Keratinocyte (primary cell): Measurements from ENCODE around the gene RAB3GAP2. TPM values are rescaled to one million over a fixed set of nuclear protein-coding genes. Genes with fewer than 3 reads are reported as not detected.

Source experiments
- DNase-seq: peaks from one replicate; pipeline ENCODE4 v3.0.0-alpha.2; 2011; ENCODE audit warnings: low read depth, missing footprints, low spot score
- FAIRE-seq: peaks from 2 replicates; lab custom pipeline; 2011; peaks lifted over from hg19 to GRCh38; lab: Jason Lieb, UNC
- H2AFZ ChIP-seq: 2 replicates; pipeline ENCODE4 v1.6.0; 2012; ENCODE audit warnings: low read length, control low read depth, inconsistent platforms; ENCODE audit not compliant: control insufficient read depth
- H3K27ac ChIP-seq: 2 replicates; pipeline ENCODE4 v1.5.1; 2011; ENCODE audit warnings: low read length; ENCODE audit not compliant: control insufficient read depth, insufficient read depth
- H3K27me3 ChIP-seq: 3 replicates; pipeline ENCODE4 v1.6.0; 2011; ENCODE audit warnings: low read length; ENCODE audit not compliant: control insufficient read depth, insufficient read depth; ENCODE audit errors: extremely low read depth
- H3K36me3 ChIP-seq, 2 experiments: 2 replicates in 1 of 2; 3 replicates in 1 of 2; pipeline ENCODE4 v1.5.1; 2011; ENCODE audit warnings: low read length in 2 of 2, mild to moderate bottlenecking in 1 of 2; ENCODE audit not compliant: control insufficient read depth in 2 of 2, insufficient read depth in 2 of 2; ENCODE audit errors: extremely low read depth in 1 of 2
- H3K4me1 ChIP-seq: 3 replicates; pipeline ENCODE4 v1.5.1; 2011; ENCODE audit warnings: low read length; ENCODE audit not compliant: control insufficient read depth, insufficient read depth; ENCODE audit errors: extremely low read depth
- H3K4me2 ChIP-seq: 3 replicates; pipeline ENCODE4 v1.6.0; 2011; ENCODE audit warnings: low read depth, low read length; ENCODE audit not compliant: control insufficient read depth, insufficient read depth; ENCODE audit errors: extremely low read depth
- H3K4me3 ChIP-seq, 3 experiments: fragments of 200-600 bp in 1 of 3; sonication (generic) in 1 of 3; 2 replicates in 2 of 3; 3 replicates in 1 of 3; pipeline ENCODE4 v1.5.1; 2011 to 2016; ENCODE audit warnings: low read length in 3 of 3, mild to moderate bottlenecking in 3 of 3, control low read depth in 2 of 3, inconsistent platforms in 1 of 3, low read depth in 1 of 3, mixed read lengths in 1 of 3, mixed run types in 1 of 3, moderate library complexity in 1 of 3; ENCODE audit not compliant: control insufficient read depth in 2 of 3, insufficient read depth in 2 of 3; ENCODE audit errors: extremely low read depth in 1 of 3
- H3K79me2 ChIP-seq: 2 replicates; pipeline ENCODE4 v1.6.0; 2012; ENCODE audit warnings: low read length; ENCODE audit not compliant: control insufficient read depth, insufficient read depth
- H3K9ac ChIP-seq: 3 replicates; pipeline ENCODE4 v1.6.0; 2011; ENCODE audit warnings: low read length; ENCODE audit not compliant: control insufficient read depth, insufficient read depth; ENCODE audit errors: extremely low read depth
- H3K9me1 ChIP-seq: 3 replicates; pipeline ENCODE4 v1.6.0; 2011; ENCODE audit warnings: low read length; ENCODE audit not compliant: control insufficient read depth, insufficient read depth; ENCODE audit errors: extremely low read depth
- H3K9me3 ChIP-seq: 2 replicates; pipeline ENCODE4 v1.5.1; 2012; ENCODE audit warnings: low read depth, low read length; ENCODE audit not compliant: control insufficient read depth
- H4K20me1 ChIP-seq: 3 replicates; pipeline ENCODE4 v1.6.0; 2011; ENCODE audit warnings: low read length; ENCODE audit not compliant: control insufficient read depth, insufficient read depth; ENCODE audit errors: extremely low read depth
- EZH2 ChIP-seq: IDR thresholded peaks from one replicate; pipeline ENCODE4 v1.6.1; 2012; ENCODE audit warnings: inconsistent platforms, mild to moderate bottlenecking, low read length, moderate library complexity
- dilution Hi-C: fragments of 300-500 bp; cut with MboI; formaldehyde crosslinking; loops from one replicate; pipeline ENCODE4 v1.7.0; 2020; ENCODE audit warnings: low sequenced_read_pairs; ENCODE audit not compliant: extremely low pct_ligation_motif_present
- polyA plus RNA-seq, 5 experiments: library from polyadenylated mRNA; depleted of rRNA in 3 of 5; stranded (reverse) in 3 of 5; stranded (forward) in 1 of 5; unstranded in 1 of 5; fragments of >200 nt; gene quantifications; 1 replicate in 1 of 5; 2 replicates in 3 of 5; 3 replicates in 1 of 5; pipeline versions ENCODE4 v1.2.1 to v1.2.3, GENCODE V29; 2011 to 2012; ENCODE audit warnings: missing spikeins in 2 of 5, low read depth in 1 of 5, low replicate concordance in 1 of 5
- small RNA-seq, 3 experiments: library from RNA; depleted of rRNA; stranded (forward); fragments of <200 nt; gene quantifications; one replicate each; pipeline ENCODE3, GENCODE V24; 2012; ENCODE audit warnings: low read depth in 3 of 3, low replicate concordance in 1 of 3; ENCODE audit not compliant: insufficient read length in 3 of 3
- TF ChIP-seq, protein P1 (sequence below), 3 experiments: IDR thresholded peaks in 1 of 3; conservative IDR thresholded peaks in 1 of 3; optimal IDR thresholded peaks in 1 of 3; 2 replicates in 2 of 3; 3 replicates in 1 of 3; pipeline versions ENCODE3 to v1.5.1; 2011; ENCODE audit warnings: low read length in 3 of 3, mild to moderate bottlenecking in 3 of 3, moderate library complexity in 2 of 3, control low read depth in 1 of 3, inconsistent platforms in 1 of 3; ENCODE audit not compliant: insufficient read depth in 2 of 3; ENCODE audit errors: extremely low read depth in 1 of 3

The RAB3GAP2 gene
- polyA plus RNA-seq, 1 donor (not counting 4 experiments of a cell fraction or from before 2014, with no cell fraction given) = 44.4 TPM

DNA sequence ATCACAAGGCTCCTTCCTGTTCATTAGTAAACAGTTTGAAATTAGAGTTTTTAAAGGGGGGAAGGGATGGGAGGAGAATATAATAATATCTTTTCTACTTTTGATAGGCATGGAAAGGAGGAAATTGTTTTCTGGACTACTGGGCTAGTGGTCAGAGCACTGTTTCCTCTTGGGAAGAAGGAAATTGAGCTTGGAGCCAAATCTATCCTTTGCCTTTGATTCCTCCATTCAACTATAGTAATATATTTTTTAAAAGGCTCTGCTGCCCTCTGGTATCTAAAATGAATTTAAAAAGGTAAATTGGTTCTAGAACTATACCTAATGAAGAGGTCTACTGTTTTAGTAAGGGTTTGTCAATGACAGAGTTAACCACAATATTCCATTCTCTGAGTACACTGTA, 172.4 kb downstream of the RAB3GAP2 start:
- DNase-seq (no peak), FAIRE-seq (no peak)
- peaks cover 13% of the 10 kb centered on the region for H3K79me2 ChIP-seq
- no peak for TF ChIP-seq EZH2
- TF ChIP-seq, protein P1, sequence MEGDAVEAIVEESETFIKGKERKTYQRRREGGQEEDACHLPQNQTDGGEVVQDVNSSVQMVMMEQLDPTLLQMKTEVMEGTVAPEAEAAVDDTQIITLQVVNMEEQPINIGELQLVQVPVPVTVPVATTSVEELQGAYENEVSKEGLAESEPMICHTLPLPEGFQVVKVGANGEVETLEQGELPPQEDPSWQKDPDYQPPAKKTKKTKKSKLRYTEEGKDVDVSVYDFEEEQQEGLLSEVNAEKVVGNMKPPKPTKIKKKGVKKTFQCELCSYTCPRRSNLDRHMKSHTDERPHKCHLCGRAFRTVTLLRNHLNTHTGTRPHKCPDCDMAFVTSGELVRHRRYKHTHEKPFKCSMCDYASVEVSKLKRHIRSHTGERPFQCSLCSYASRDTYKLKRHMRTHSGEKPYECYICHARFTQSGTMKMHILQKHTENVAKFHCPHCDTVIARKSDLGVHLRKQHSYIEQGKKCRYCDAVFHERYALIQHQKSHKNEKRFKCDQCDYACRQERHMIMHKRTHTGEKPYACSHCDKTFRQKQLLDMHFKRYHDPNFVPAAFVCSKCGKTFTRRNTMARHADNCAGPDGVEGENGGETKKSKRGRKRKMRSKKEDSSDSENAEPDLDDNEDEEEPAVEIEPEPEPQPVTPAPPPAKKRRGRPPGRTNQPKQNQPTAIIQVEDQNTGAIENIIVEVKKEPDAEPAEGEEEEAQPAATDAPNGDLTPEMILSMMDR (optimal IDR thresholded peaks at IDR 0.05 in 1 of 3, IDR thresholded peaks at IDR 0.05 in 1 of 3, conservative IDR thresholded peaks at IDR 0.05 in 1 of 3; ENCODE audit: extremely low read depth in 1 of 3, insufficient read depth in 2 of 3, low read length in 3 of 3) = no peak
- H3K4me1 ChIP-seq = peaks cover 3% of the 10 kb centered on the region
- H3K9me3 ChIP-seq = no peaks in the 10 kb centered on the region
- no peaks in the 10 kb centered on the region for H3K27me3 ChIP-seq
- no peak overlapping the region for H3K4me2 ChIP-seq
- H3K36me3 ChIP-seq = peaks cover 2 to 10% of the 10 kb centered on the region in 2 experiments
- H2AFZ ChIP-seq = no peak overlapping the region
- no peak overlapping the region for H3K4me3 ChIP-seq
- dilution Hi-C loops = no loop called here
- H4K20me1 ChIP-seq = no peaks in the 10 kb centered on the region
- H3K27ac ChIP-seq = no peak overlapping the region
- no peaks in the 10 kb centered on the region for H3K9me1 ChIP-seq
- no peak overlapping the region for H3K9ac ChIP-seq

Small RNA genes within 50 kb of the gene (small RNA-seq; reads per million reads assigned to genes)
- gene MIR194-1 (0.13 to 1.7 (median 1.5) reads per million in 3 experiments), gene MIR215 (0.20 to 2.8 (median 2.0) reads per million in 3 experiments), gene MIR664A (0 reads per million in 3 experiments), gene SNORA36B (1.9 to 16.6 (median 3.7) reads per million in 3 experiments)

Other genes with a start within 250 kb of the RAB3GAP2 start
- 59.1 to 96.3 TPM (median 88.3 TPM) in 3 replicates for gene EPRS1, start 225.9 kb downstream of the RAB3GAP2 start, polyA plus RNA-seq
- 45.5 to 53.9 TPM (median 53.7 TPM) in 3 replicates for gene BPNT1, start 182.7 kb downstream of the RAB3GAP2 start, polyA plus RNA-seq
- gene IARS2, start 178.3 kb downstream of the RAB3GAP2 start, polyA plus RNA-seq = 39.7 to 69.0 TPM (median 41.8 TPM) in 3 replicates